Left cardiac atrium (tissue), 4 donors: Measurements from ENCODE around the gene VOPP1. TPM values are rescaled to one million over a fixed set of nuclear protein-coding genes. Genes with fewer than 3 reads are reported as not detected.

Experiments used
- ATAC-seq, 2 donors: fragments of 200-7000 bp; cut with Tn5 transposase; one replicate each; pipeline ENCODE4 v1.9.1; 2020; ENCODE audit warnings: mild to moderate bottlenecking in 2 of 2, moderate library complexity in 2 of 2
- DNase-seq: peaks from one replicate; pipeline ENCODE4 v3.0.0-alpha.2; 2020
- intact Hi-C, 2 donors: fragments of 100-400 bp; cut with DNase I; formaldehyde crosslinking; loops; one replicate each; pipeline versions ENCODE4 v1.14.1 to v1.15.1; 2022 to 2023
- total RNA-seq, 2 donors: library from RNA; stranded (reverse); fragmentation: NEBNext Ultra II Directional; extraction: Animal tissue kit (Norgen Biotek cat#: 25700); gene quantifications; one replicate each; pipeline ENCODE4 v1.2.1, GENCODE V29; 2021
- donor health status: DM: no; HTN: yes; CAD: no.
- donor health status: DM: no; HTN: yes; CAD: no; lungs with severe emphysema.
- donor health status: DM: yes; HTN: yes; CAD: no.
- donor health status: Dilated cardiomyopathy.

The VOPP1 gene
- total RNA-seq, 2 donors from 2014 or later, result 28.9 to 32.2 TPM

DNA sequence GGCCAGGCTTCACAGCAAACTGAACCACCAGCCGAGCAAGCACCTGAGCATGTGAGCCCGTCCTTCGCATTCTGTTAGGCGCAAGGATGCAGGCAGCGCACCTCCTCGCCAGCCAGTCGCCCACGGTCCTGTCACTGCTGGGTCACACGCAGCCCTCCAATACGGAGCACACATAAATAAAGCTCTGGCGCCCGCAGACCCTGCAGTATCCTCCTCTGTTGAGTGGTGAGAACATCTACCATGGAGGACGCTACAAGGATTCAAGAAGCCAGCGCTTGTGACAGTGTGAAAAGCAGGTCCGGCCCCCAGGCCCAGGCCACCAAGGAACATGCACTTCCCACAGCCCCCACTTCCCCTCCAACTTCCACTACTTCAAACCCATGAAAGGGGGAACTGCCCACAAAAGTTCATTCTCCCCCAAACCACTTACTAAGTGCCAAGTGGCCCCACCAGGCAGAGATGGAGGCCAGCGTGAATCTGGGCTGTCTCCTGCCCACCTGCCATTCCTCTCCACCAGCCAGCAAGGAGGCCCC is 34.8 kb downstream of the VOPP1 start:
- intact Hi-C loops, result no loop called here
- DNase-seq (no peak), ATAC-seq (no peak)

GRCh38 chr7:55536619-55537457 is 35.5 kb downstream of the VOPP1 start:
- DNase-seq, result no peak
- intact Hi-C loops, result no loop called here
- ATAC-seq, result no peak

DNA sequence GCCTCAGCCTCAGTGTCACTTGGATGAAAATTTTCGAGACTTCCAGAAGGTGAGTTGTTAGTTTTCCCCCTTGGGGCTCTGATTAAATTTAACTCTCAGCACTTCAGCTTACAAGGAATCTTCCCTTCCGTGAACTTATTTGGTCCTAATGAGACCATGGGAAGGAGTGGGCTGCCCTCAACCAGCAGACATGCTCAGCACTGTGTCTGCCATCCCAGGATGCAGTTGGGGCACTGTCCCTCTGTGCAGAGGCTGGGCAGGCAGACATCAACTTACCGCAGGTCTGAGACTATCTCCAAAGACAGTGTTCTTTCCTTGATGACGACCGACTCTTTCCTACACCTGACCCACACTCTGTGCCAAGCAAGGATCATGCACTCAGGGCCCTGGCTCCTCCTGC is 36.7 kb downstream of the VOPP1 start:
- DNase-seq (no peak), ATAC-seq (no peak)
- intact Hi-C loops, result no loop called here

- ATAC-seq, result no peak
Observed at GRCh38 chr7:55534916-55535590, 37.2 kb downstream of the VOPP1 start.

DNA sequence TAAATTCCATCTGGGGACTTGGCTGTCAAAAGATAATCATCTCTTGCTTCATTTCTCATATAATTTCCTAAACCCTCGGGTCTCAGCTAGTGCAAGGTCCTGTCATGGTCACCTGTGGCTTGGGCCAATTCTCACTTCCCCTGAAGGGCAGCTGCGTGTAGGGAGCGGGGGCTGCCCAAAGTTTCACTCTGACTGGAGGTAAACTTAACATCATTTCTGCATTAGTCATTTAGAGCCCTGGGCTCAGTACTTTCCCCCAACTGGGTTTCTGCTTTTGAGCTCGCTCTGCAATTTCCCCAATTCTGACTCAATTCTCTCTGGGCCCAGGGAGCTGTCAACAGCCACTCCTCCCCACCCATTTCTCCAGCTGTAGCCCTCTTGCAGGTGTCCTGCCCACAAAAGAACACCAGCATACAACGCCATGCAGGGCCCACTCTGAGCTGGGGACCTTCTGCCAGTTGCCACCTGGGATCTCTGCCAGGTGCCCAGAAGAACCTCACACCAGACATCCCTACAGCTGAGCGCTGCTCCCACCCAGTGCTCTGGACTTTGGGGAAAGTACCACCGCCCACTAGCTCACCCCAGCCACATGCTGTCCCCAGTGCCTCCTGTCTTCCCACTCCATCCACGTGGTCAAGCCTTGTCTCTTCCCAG is 37.9 kb downstream of the VOPP1 start:
- DNase-seq (no peak), ATAC-seq (peak; percentile 72 to 81)
- intact Hi-C loops, result no loop called here

More at GRCh38 chr7:55534916-55535590, 37.2 kb downstream of the VOPP1 start:
- no peak for DNase-seq
- intact Hi-C loops, result no loop called here

- DNase-seq, result no peak
- intact Hi-C loops, result no loop called here
- ATAC-seq, result no peak
Observed at GRCh38 chr7:55533729-55534080, 38.6 kb downstream of the VOPP1 start.

DNA sequence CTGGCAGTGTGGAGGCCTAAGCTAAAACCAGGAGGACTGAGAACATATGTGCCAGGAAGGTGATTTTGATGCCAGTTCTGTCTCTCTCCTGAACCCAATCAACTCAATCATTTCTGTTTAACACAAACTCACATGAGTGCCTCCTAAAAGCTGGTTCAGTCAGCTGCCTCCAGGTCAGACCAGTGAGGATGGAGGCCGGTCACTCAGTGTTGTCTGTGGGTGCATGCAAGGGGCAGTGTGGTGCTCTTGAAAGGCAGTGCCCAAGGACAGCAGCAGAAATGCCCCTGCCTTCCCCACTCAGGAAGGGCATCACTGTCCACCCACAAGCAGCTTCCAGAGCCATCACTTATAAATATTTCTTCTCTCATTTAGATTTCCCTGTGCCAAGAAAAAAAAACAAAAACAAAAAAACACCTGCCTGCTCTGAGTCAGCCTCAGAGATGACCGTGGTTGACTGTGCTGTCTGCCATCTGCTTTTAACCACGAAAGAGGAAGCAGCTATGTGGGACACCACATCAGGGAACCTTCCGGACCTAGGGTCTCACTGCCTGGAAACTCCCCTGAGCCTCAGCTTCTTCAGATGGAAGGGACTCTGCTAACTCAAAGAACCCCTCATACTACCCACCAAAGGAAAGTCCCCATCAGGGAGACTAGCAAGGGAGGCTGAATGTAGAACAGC is 39.1 kb downstream of the VOPP1 start:
- peak; percentile 58 to 68 for ATAC-seq
- intact Hi-C loops, result no loop called here
- no peak for DNase-seq

- DNase-seq (no peak), ATAC-seq (peak in 1 of 2 donors; percentile 12)
- intact Hi-C loops, result no loop called here
Observed at GRCh38 chr7:55532150-55532917, 40.0 kb downstream of the VOPP1 start.

- DNase-seq, result no peak
- no peak for ATAC-seq
- intact Hi-C loops, result no loop called here
Observed at GRCh38 chr7:55531536-55531935, 40.8 kb downstream of the VOPP1 start.

DNA sequence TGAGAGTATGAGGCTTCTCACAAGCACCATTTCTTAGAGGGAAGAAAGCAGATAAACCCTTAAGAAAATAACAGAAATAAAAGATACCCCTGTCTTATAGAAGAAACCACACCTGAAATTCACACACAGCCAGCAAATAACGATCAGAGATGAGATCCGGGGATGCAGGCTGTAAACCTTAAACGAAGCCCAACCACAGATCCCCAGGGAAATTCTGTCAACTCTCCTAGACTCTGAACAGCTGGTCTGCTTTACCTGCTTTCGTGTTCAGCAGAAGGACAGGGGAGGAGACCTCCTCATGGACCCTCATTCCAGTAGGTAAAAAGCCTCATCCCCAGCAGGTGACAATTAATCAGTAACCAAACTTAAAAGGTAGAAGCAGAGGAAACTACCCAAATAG is 45.0 kb downstream of the VOPP1 start:
- ATAC-seq (no peak), DNase-seq (no peak)
- intact Hi-C loops, result no loop called here

GRCh38 chr7:55526770-55527169 is 45.5 kb downstream of the VOPP1 start:
- ATAC-seq (peak; percentile 62 to 65), DNase-seq (no peak)
- intact Hi-C loops, result no loop called here

DNA sequence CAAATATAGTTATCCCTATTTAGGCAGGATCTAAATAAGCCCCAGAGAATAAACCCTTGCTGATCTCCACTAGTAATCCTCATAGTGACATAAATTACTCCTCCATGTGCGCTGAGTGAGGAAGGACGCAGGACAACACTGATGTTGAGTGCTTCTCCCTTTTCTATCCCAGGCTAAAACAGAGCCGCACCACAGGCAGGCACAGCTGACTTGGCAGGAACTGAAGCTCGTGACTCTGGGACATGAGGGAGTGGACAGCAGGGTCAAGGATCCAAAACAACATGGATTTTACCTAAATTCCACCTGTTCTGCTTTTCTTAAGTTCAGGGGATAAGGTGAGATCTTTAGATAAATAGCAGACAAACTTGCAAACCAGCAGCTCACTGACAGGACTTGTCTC is 46.0 kb downstream of the VOPP1 start:
- peak; percentile 56 to 61 for ATAC-seq
- no peak for DNase-seq
- intact Hi-C loops, result no loop called here

GRCh38 chr7:55524558-55525310 is 47.6 kb downstream of the VOPP1 start:
- no peak for DNase-seq
- ATAC-seq, result peak in 1 of 2 donors; percentile 15
- intact Hi-C loops, result no loop called here

- DNase-seq (no peak), ATAC-seq (no peak)
- intact Hi-C loops, result no loop called here
Observed at GRCh38 chr7:55523366-55523765, 48.9 kb downstream of the VOPP1 start.

GRCh38 chr7:55521917-55522902 is 50.1 kb downstream of the VOPP1 start:
- intact Hi-C loops, result no loop called here
- ATAC-seq (no peak), DNase-seq (no peak)

DNA sequence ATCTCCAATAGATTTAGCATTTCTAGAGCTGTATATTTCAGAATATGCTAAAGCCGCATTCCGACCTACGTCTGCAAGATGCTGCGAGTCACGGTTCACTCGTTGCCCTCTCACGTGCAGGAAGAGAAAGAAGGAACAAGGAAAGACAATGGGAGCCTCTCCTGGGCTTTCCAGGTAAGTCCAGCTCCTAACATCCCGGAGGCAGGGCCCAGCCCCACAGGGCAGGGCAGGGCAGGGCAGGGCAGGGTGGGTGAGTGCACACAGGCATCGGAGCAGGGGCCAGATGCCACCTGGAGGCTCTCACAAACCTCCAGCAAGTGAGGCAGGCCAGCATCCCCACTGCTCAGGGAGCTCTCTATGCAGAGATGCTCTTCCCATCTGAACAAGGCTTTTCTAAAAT is 50.8 kb downstream of the VOPP1 start:
- ATAC-seq (no peak), DNase-seq (no peak)
- intact Hi-C loops, result no loop called here
